Adrenal gland (tissue), 19 donors: Measurements from ENCODE around the gene ZNF653. TPM values are rescaled to one million over a fixed set of nuclear protein-coding genes. Genes with fewer than 3 reads are reported as not detected.

ENCODE experiments used
- DNase-seq, 7 donors: peaks; one replicate each; pipeline ENCODE4 v3.0.0-alpha.2; 2019 to 2020
- H3K27ac ChIP-seq, 5 donors: fragments of 200-600 bp; sonication (generic) in 4 of 5; 1 replicate in 3 of 5; 2 replicates in 2 of 5; pipeline versions ENCODE4 v1.5.1 to v1.8.0; 2016 to 2020; ENCODE audit warnings: mild to moderate bottlenecking in 1 of 5
- H3K27me3 ChIP-seq: fragments of 200-600 bp; 2 replicates; pipeline ENCODE4 v1.8.0; 2021
- H3K36me3 ChIP-seq, 2 donors: fragments of 200-600 bp; replicated peaks in 1 of 2; 1 replicate in 1 of 2; 2 replicates in 1 of 2; pipeline versions ENCODE4 v1.5.1 to v1.8.0; 2018 to 2022
- H3K4me1 ChIP-seq, 2 donors: fragments of 200-600 bp; replicated peaks in 1 of 2; 1 replicate in 1 of 2; 2 replicates in 1 of 2; pipeline versions ENCODE4 v1.5.1 to v1.8.0; 2018 to 2021
- H3K4me3 ChIP-seq, 4 donors: fragments of 200-600 bp; sonication (generic) in 3 of 4; one replicate each; pipeline ENCODE4 v1.5.1; 2016 to 2018
- H3K9me3 ChIP-seq, 3 donors: fragments of 200-600 bp; sonication (generic) in 1 of 3; replicated peaks in 1 of 3; 1 replicate in 2 of 3; 2 replicates in 1 of 3; pipeline versions ENCODE4 v1.5.1 to v1.8.0; 2016 to 2021
- CTCF ChIP-seq, 6 experiments: fragments of 450-650 bp in 4 of 6; fragments of 200-600 bp in 2 of 6; sonication (generic) in 1 of 6; IDR thresholded peaks; 1 replicate in 5 of 6; 2 replicates in 1 of 6; pipeline versions ENCODE4 v1.5.1 to v1.8.0; 2016 to 2021; ENCODE audit warnings: antibody characterized with exemption in 6 of 6, mild to moderate bottlenecking in 2 of 6, moderate library complexity in 1 of 6
- POLR2A ChIP-seq, 2 donors: fragments of 450-650 bp; IDR thresholded peaks; one replicate each; pipeline ENCODE4 v1.6.1; 2017; ENCODE audit warnings: antibody characterized with exemption in 2 of 2, mild to moderate bottlenecking in 2 of 2, moderate library complexity in 1 of 2
- WGBS, 4 donors: extraction: QIAGEN DNeasy Blood & Tissue Kit in 2 of 4; methylation state at CpG; one replicate each; pipeline versions ENCODE4 v1.1.5 to v1.1.7; 2013 to 2017; 5-methylcytosine and 5-hydroxymethylcytosine counted together
- intact Hi-C, 2 donors: fragments of 100-400 bp; cut with DNase I; formaldehyde crosslinking; loops; one replicate each; pipeline versions ENCODE4 v1.14.1 to v1.15.0; 2022 to 2023
- long read RNA-seq, 10 donors: library from polyadenylated mRNA in 3 of 10; unstranded in 2 of 10; stranded (forward) in 1 of 10; transcript quantifications; one replicate each; pipeline ENCODE4 v2.0.0 and lab custom pipeline, GENCODE V29; 2021 to 2026
- polyA plus RNA-seq, 3 donors: library from polyadenylated mRNA; stranded (reverse); fragments of 200-250 nt in 2 of 3; fragments of 350-450 nt in 1 of 3; fragmentation: Illumina TruSeq in 1 of 3; extraction: RNeasy Lipid Tissue Mini Kit (QIAGEN cat#74804) in 1 of 3; gene quantifications; one replicate each; pipeline ENCODE4 v1.2.3, GENCODE V29; 2013 to 2014
- total RNA-seq, 9 donors: library from RNA; depleted of rRNA in 4 of 9; stranded (reverse); fragments of >200 nt in 4 of 9; fragments of 120-200 nt in 1 of 9; fragmentation: NEBNext Ultra II Directional in 1 of 9; extraction: Animal tissue kit (Norgen Biotek cat#: 25700) in 1 of 9; gene quantifications; one replicate each; pipeline versions ENCODE4 v1.1.0 to v1.2.4, GENCODE V29; 2013 to 2023
- donor health status: healthy with polysubstance abuse.
- donor health status: Bipolar disorder and iron deficiency.
- donor health status: DM: yes; HTN: yes; CAD: no.
- donor health status: DM: no; HTN: no; CAD: no.
- donor health status: DM: no; HTN: no; CAD: no.
- donor health status: DM: yes; HTN: yes; CAD: no.

Gene ZNF653
- total RNA-seq: 10 to 100 TPM in 6 of 9 donors, 1 to 10 TPM in 3; 4.2 to 18.4 (median 11.5) TPM
- 10 to 100 TPM in 2 of 3 donors, 1 to 10 TPM in 1; 5.1 to 37.7 (median 23.2) TPM for polyA plus RNA-seq
- long read RNA-seq, donor 1, partial matches to known transcripts: 0 of 2 reads
- long read RNA-seq, donor 1, other reads (novel, unspliced or antisense): 0 of 2 reads
- long read RNA-seq, donor 2: 0 reads
- long read RNA-seq, donor 3: 0 reads
- long read RNA-seq, donor 4: 0 reads
- long read RNA-seq, donor 5, transcript ZNF653-201 (9 exons, 2,240 nt): major isoform, 9 of 13 reads
- long read RNA-seq, donor 5, partial matches to known transcripts: 2 of 13 reads
- long read RNA-seq, donor 5, other reads (novel, unspliced or antisense): 1 of 13 reads
- long read RNA-seq, donor 6: 0 reads
- long read RNA-seq, donor 7, partial matches to known transcripts: 0 of 1 reads
- long read RNA-seq, donor 7, other reads (novel, unspliced or antisense): 0 of 1 reads
- long read RNA-seq, donor 8, partial matches to known transcripts: 0 of 2 reads
- long read RNA-seq, donor 8, other reads (novel, unspliced or antisense): 0 of 2 reads
- long read RNA-seq, donor 9: 0 reads
- long read RNA-seq, donor 10: 0 reads

DNA sequence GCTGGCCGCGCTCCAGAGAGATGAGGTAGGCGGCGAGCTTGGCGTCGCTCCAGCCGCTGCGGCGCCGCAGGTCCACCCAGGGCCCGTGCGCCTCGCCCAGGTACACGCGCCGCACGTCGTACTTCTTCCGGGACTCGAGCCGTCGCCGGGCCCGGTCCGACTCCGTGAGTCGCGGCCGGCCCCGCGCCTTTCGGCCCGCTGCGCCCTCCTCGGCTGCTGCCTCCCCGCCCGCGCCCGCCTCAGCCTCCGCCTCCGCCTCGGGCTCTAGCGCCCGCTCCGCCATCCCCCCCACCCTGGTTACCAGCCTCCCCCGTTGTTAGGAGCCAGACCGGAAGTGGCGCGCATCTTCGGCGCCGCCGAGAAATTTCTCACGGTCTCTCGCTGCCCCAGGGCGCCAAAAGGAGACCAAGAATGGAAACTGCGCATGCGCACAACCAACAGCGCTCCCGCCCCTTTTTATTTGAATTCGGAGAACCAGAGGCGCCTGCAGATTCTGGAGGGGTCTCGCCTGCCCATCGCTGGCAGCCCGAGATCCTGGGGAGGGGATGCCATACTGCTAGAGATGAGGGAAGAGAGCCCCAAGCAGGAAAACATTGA, at the start of gene ZNF653:
TSS of gene ZNF653 (minus strand) at position 336 of the 597 bp plus-strand sequence. CDS start at position 283, 53 bp downstream.
- no peaks in the 10 kb centered on the region for H3K36me3 ChIP-seq
- peak within 1 kb of the TSS; percentile 28 to 87 (median 72) for H3K4me3 ChIP-seq
- peak within 1 kb of the TSS; percentile 67 to 94 (median 90) for H3K27ac ChIP-seq
- H3K27me3 ChIP-seq: no peaks in the 10 kb centered on the region
- peak; percentile 94 to 97 (median 95) for DNase-seq
- no peaks in the 10 kb centered on the region for H3K9me3 ChIP-seq
- intact Hi-C loops: no loop called here
- H3K4me1 ChIP-seq: peaks cover 5 to 12% of the 10 kb centered on the region in 2 donors
- TF ChIP-seq POLR2A (IDR thresholded peaks at IDR 0.05): peak in 1 of 2 donors; percentile 59
- no peak for TF ChIP-seq CTCF (IDR thresholded peaks at IDR 0.05)
- WGBS, 4 donors: 0 to 1% (median 1%) methylated on average over 16 to 65 of the region's 65 CpGs; no CpG with 5 or more reads in 1 of the 4 donors

GRCh38 chr19:11555246-11555645, 49.6 kb upstream of the ZNF653 start:
- Histone ChIP-seq H3K9me3 (no peaks in the 10 kb centered on the region), H3K27ac (no peak overlapping the region), H3K4me1 (peaks cover 14 to 26% of the 10 kb centered on the region in 2 donors), H3K4me3 (no peak overlapping the region), H3K36me3 (peaks cover 0 to 20% of the 10 kb centered on the region in 2 donors), H3K27me3 (no peaks in the 10 kb centered on the region)
- intact Hi-C loops: no loop called here
- WGBS, 4 donors: 75 to 83% (median 80%) methylated on average over 5 to 6 of the region's 6 CpGs
- DNase-seq: no peak
- TF ChIP-seq POLR2A (IDR thresholded peaks at IDR 0.05) (no peak), CTCF (IDR thresholded peaks at IDR 0.05) (no peak)

GRCh38 chr19:11554160-11554559, 48.5 kb upstream of the ZNF653 start:
- no peak for TF ChIP-seq POLR2A (IDR thresholded peaks at IDR 0.05)
- Histone ChIP-seq H3K4me3 (no peak overlapping the region), H3K27me3 (no peaks in the 10 kb centered on the region), H3K4me1 (peaks cover 6 to 19% of the 10 kb centered on the region in 2 donors), H3K27ac (no peak overlapping the region), H3K9me3 (no peaks in the 10 kb centered on the region), H3K36me3 (peaks cover 0 to 20% of the 10 kb centered on the region in 2 donors)
- 85 to 92% (median 87%) methylated on average over 9 to 12 of the region's 12 CpGs for WGBS, 4 donors
- intact Hi-C loops: no loop called here
- no peak for DNase-seq

DNA sequence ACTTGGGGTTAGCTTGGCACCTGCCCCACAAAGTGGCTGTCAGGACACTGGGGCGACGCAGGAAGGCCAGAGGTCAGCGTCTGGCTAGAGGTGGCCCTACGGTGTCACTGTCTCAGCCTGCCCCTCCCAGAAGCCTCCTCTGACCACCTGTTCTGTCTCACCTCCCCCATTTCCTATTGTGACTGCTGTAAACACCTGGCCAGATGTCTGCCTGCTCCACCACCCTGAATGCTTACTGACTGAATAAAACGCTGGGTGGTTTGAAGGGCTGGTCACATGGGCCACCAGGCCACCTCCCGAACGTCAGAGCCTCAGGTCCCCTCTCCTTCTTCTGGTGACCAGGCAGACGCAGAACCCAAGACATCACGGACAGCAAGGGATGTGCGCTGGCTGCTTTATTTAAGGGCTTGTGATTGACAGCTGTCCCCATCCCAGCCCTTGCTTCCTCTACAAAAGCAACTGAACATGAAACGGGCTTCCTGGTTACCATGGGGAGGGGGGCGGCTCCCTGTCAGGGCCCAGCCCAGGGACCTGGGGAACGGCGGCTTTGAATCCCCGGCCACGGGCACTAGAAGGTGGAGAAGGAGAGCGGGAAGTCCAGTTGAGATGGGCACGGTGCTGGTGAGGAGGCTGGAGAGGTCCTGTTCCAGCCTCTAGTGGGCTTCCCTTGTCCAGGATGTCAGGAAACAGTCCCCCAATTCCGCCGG, 47.2 kb upstream of the ZNF653 start:
- H3K4me3 ChIP-seq: no peak overlapping the region
- TF ChIP-seq POLR2A (IDR thresholded peaks at IDR 0.05) (no peak), CTCF (IDR thresholded peaks at IDR 0.05) (no peak)
- H3K9me3 ChIP-seq: no peaks in the 10 kb centered on the region
- intact Hi-C loops: no loop called here
- DNase-seq: no peak
- H3K4me1 ChIP-seq: peaks cover 0 to 11% of the 10 kb centered on the region in 2 donors
- peaks cover 0 to 20% of the 10 kb centered on the region in 2 donors for H3K36me3 ChIP-seq
- WGBS, 4 donors: 73 to 86% (median 83%) methylated on average over 11 to 20 of the region's 20 CpGs
- no peaks in the 10 kb centered on the region for H3K27me3 ChIP-seq
- H3K27ac ChIP-seq: no peak overlapping the region
